Measurements from ENCODE around the gene SLC39A1. TPM values are rescaled to one million over a fixed set of nuclear protein-coding genes. Genes with fewer than 3 reads are reported as not detected.

The SLC39A1 gene
- total and polyA plus RNA-seq, 11 donors, result 31.6 to 163 (median 48.4) TPM

- 0 to 1% (median 0%) methylated on average over 44 to 53 of the region's 53 CpGs for WGBS, 4 donors
- DNase-seq (peak; percentile 100), ATAC-seq (peak; percentile 98)
- TF ChIP-seq CTCF (IDR thresholded peaks at IDR 0.05), result no peak
- TF ChIP-seq POLR2A (IDR thresholded peaks at IDR 0.05), result peak in 1 of 2 donors; percentile 43
- Histone ChIP-seq H3K27me3 (no peaks in the 10 kb centered on the region), H3K27ac (peak within 1 kb of the TSS; percentile 76 to 97 (median 90)), H3K36me3 (peaks cover 0 to 6% (median 0%) of the 10 kb centered on the region in 9 donors), H3K4me3 (peak within 1 kb of the TSS; percentile 53 to 89 (median 78)), H3K4me1 (peaks cover 2 to 45% (median 36%) of the 10 kb centered on the region in 12 donors), H3K9me3 (no peaks in the 10 kb centered on the region)
- intact Hi-C loops (cut with DNase I), result loop anchor here in 8 of 10 donors (1.0 to 10.0 kb wide), 11 partner anchors 22 to 248 kb away; partner anchors contain the start of genes DENND4B (in 2 of the 8), CRTC2 (in 1 of the 8), ILF2 (in 1 of the 8) and JTB (in 1 of the 8)
Measured at GRCh38 chr1:153922972-153923925, 40.1 kb downstream of the SLC39A1 start, which contains the start of gene GATAD2B. Gene GATAD2B (minus strand): TSS chr1:153922972. CDS start chr1:153828347, 94,625 bp downstream.

- peaks cover 2 to 52% (median 36%) of the 10 kb centered on the region in 12 donors for H3K4me1 ChIP-seq
- no peaks in the 10 kb centered on the region for H3K9me3 ChIP-seq
- H3K36me3 ChIP-seq, result peaks cover 0 to 15% (median 3%) of the 10 kb centered on the region in 9 donors
- DNase-seq, result peak in 3 of 5 donors; percentile 53 to 68 (median 65)
- no peaks in the 10 kb centered on the region for H3K27me3 ChIP-seq
- TF ChIP-seq POLR2A (IDR thresholded peaks at IDR 0.05), result no peak
- TF ChIP-seq CTCF (IDR thresholded peaks at IDR 0.05), result peak in 2 of 12 donors; percentile 24 to 30
- intact Hi-C loops (cut with DNase I), result loop anchor here in 8 of 10 donors (1.0 to 10.0 kb wide), 9 partner anchors 22 to 248 kb away; partner anchors contain the start of genes DENND4B (in 2 of the 8), CRTC2 (in 1 of the 8), ILF2 (in 1 of the 8) and JTB (in 1 of the 8)
- peak overlapping the region; percentile 53 to 89 (median 78) for H3K4me3 ChIP-seq
- WGBS, 4 donors, result 0 to 1% (median 1%) methylated on average over 53 to 82 of the region's 86 CpGs
- peak overlapping the region; percentile 76 to 97 (median 90) for H3K27ac ChIP-seq
- ATAC-seq, result peak in 2 of 4 donors; percentile 35 to 46
Measured at GRCh38 chr1:153922076-153922971, 41.0 kb downstream of the SLC39A1 start.

GRCh38 chr1:153921803-153922075, 41.6 kb downstream of the SLC39A1 start:
- H3K36me3 ChIP-seq, result peaks cover 0 to 17% (median 3%) of the 10 kb centered on the region in 9 donors
- no peak for TF ChIP-seq POLR2A (IDR thresholded peaks at IDR 0.05)
- no peak for TF ChIP-seq CTCF (IDR thresholded peaks at IDR 0.05)
- peak overlapping the region in 11 of 12 donors; percentile 86 to 97 (median 91) for H3K27ac ChIP-seq
- WGBS, 4 donors, result 3 to 5% (median 4%) methylated on average over 10 of the region's 10 CpGs
- DNase-seq (no peak), ATAC-seq (no peak)
- H3K9me3 ChIP-seq, result no peaks in the 10 kb centered on the region
- peaks cover 2 to 52% (median 36%) of the 10 kb centered on the region in 12 donors for H3K4me1 ChIP-seq
- intact Hi-C loops (cut with DNase I), result loop anchor here in 8 of 10 donors (1.0 to 10.0 kb wide), 9 partner anchors 23 to 247 kb away; partner anchors contain the start of genes DENND4B (in 2 of the 8), CRTC2 (in 1 of the 8), ILF2 (in 1 of the 8) and JTB (in 1 of the 8)
- peak overlapping the region; percentile 53 to 89 (median 78) for H3K4me3 ChIP-seq
- no peaks in the 10 kb centered on the region for H3K27me3 ChIP-seq
